Natural killer cell (primary cell): ENCODE data around the gene CEACAM19. TPM values are rescaled to one million over a fixed set of nuclear protein-coding genes. Genes with fewer than 3 reads are reported as not detected.

ENCODE experiments used
- ATAC-seq, 3 donors: fragments of 150-1000 bp in 2 of 3; fragments of 200-7000 bp in 1 of 3; cut with Tn5 transposase; 1 replicate in 1 of 3; 2 replicates in 2 of 3; pipeline ENCODE4 v1.10.0; 2021; ENCODE audit warnings: mild to moderate bottlenecking in 2 of 3, moderate library complexity in 2 of 3
- DNase-seq, 2 donors: peaks; one replicate each; pipeline versions ENCODE4 v3.0.0 to v3.0.0-alpha.2; 2013 to 2021; ENCODE audit warnings: mixed read lengths in 1 of 2
- H3K27ac ChIP-seq: one replicate; pipeline ENCODE4 v1.5.1; 2013; ENCODE audit warnings: mild to moderate bottlenecking, low read length
- H3K27me3 ChIP-seq: one replicate; pipeline ENCODE4 v1.6.1; 2013; ENCODE audit warnings: low read length; ENCODE audit not compliant: control insufficient read depth, insufficient read depth
- H3K36me3 ChIP-seq: one replicate; pipeline ENCODE4 v1.6.1; 2013; ENCODE audit warnings: low read length; ENCODE audit not compliant: control insufficient read depth, insufficient read depth
- H3K4me1 ChIP-seq: one replicate; pipeline ENCODE4 v1.6.1; 2013; ENCODE audit warnings: low read length; ENCODE audit not compliant: control insufficient read depth, insufficient read depth
- H3K4me3 ChIP-seq: one replicate; pipeline ENCODE4 v1.5.1; 2013; ENCODE audit warnings: low read length
- H3K9me3 ChIP-seq: one replicate; pipeline ENCODE4 v1.6.1; 2013; ENCODE audit warnings: low read length; ENCODE audit not compliant: control insufficient read depth, insufficient read depth
- H3K27ac Mint-ChIP-seq, 2 donors: one replicate each; pipeline ENCODE4 v1.8.0; 2022; ENCODE audit warnings: mild to moderate bottlenecking in 2 of 2, mixed read lengths in 2 of 2, moderate library complexity in 1 of 2
- H3K27me3 Mint-ChIP-seq, 2 donors: one replicate each; pipeline ENCODE4 v1.8.0; 2022; ENCODE audit warnings: low read depth in 2 of 2, mixed read lengths in 2 of 2
- H3K36me3 Mint-ChIP-seq: one replicate; pipeline ENCODE4 v1.8.0; 2022; ENCODE audit warnings: mixed read lengths
- H3K4me1 Mint-ChIP-seq, 2 donors: one replicate each; pipeline ENCODE4 v1.8.0; 2022; ENCODE audit warnings: mixed read lengths in 2 of 2
- H3K4me3 Mint-ChIP-seq: one replicate; pipeline ENCODE4 v1.8.0; 2022; ENCODE audit warnings: mild to moderate bottlenecking, moderate library complexity, mixed read lengths
- H3K9me3 Mint-ChIP-seq, 2 donors: one replicate each; pipeline ENCODE4 v1.8.0; 2022; ENCODE audit warnings: mixed read lengths in 2 of 2
- WGBS: methylation state at CpG from one replicate; pipeline ENCODE4 v1.1.7; 2013; ENCODE audit warnings: missing lambda C conversion rate; ENCODE audit not compliant: insufficient coverage; 5-methylcytosine and 5-hydroxymethylcytosine counted together
- intact Hi-C: fragments of 100-400 bp; cut with micrococcal nuclease; formaldehyde crosslinking; loops from one replicate; pipeline ENCODE4 v1.14.2; 2022
- total RNA-seq, 4 donors: library from RNA; stranded (reverse); fragments of 120-200 nt in 1 of 4; gene quantifications; one replicate each; pipeline versions ENCODE4 v1.2.3 to v1.2.4, GENCODE V29; 2013 to 2022
- TF ChIP-seq, protein P1 (sequence below): fragments of 200-600 bp; IDR thresholded peaks from one replicate; pipeline ENCODE4 v1.8.0; 2022; ENCODE audit warnings: antibody characterized with exemption

Gene CEACAM19
- total RNA-seq, 3 donors from 2014 or later (not counting 1 experiment from before 2014, with no cell fraction given), result 2.6 to 4.1 (median 2.7) TPM

DNA sequence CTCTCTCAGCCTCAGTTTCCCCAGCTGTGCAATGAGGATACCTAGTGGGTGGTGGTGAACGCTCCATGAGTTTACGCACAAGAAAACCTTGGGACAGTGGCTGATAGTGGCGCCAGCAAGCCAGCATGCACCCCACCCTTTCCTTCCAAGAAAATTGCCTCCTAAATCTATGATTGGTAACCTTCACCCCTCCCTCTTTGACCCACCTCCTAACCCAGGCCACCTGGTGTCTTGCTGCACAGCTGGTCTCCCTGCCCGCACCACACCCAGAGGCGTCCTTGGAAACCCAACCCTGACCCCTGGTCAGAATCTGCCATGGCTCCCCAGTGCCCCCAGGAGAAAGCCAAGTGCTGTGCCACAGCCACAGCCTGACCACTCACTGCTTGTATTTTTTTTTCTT lies 54.4 kb downstream of the CEACAM19 start:
- H3K4me3 ChIP-seq, result no peak overlapping the region
- no peaks in the 10 kb centered on the region for H3K9me3 Mint-ChIP-seq
- H3K36me3 ChIP-seq, result no peaks in the 10 kb centered on the region
- H3K4me1 ChIP-seq, result peaks cover 48% of the 10 kb centered on the region
- ATAC-seq, result no peak
- H3K36me3 Mint-ChIP-seq, result no peaks in the 10 kb centered on the region
- intact Hi-C loops, result no loop called here
- H3K27ac Mint-ChIP-seq, result no peak overlapping the region
- no peak for DNase-seq
- H3K27me3 Mint-ChIP-seq, result peaks cover 0 to 7% of the 10 kb centered on the region in 2 donors
- peaks cover 9 to 22% of the 10 kb centered on the region in 2 donors for H3K4me1 Mint-ChIP-seq
- TF ChIP-seq, protein P1, sequence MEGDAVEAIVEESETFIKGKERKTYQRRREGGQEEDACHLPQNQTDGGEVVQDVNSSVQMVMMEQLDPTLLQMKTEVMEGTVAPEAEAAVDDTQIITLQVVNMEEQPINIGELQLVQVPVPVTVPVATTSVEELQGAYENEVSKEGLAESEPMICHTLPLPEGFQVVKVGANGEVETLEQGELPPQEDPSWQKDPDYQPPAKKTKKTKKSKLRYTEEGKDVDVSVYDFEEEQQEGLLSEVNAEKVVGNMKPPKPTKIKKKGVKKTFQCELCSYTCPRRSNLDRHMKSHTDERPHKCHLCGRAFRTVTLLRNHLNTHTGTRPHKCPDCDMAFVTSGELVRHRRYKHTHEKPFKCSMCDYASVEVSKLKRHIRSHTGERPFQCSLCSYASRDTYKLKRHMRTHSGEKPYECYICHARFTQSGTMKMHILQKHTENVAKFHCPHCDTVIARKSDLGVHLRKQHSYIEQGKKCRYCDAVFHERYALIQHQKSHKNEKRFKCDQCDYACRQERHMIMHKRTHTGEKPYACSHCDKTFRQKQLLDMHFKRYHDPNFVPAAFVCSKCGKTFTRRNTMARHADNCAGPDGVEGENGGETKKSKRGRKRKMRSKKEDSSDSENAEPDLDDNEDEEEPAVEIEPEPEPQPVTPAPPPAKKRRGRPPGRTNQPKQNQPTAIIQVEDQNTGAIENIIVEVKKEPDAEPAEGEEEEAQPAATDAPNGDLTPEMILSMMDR, result no peak
- WGBS, result 95% methylated on average over 5 of the region's 5 CpGs
- H3K9me3 ChIP-seq, result no peaks in the 10 kb centered on the region
- no peak overlapping the region for H3K4me3 Mint-ChIP-seq
- peaks cover 2% of the 10 kb centered on the region for H3K27me3 ChIP-seq
- no peak overlapping the region for H3K27ac ChIP-seq

DNA sequence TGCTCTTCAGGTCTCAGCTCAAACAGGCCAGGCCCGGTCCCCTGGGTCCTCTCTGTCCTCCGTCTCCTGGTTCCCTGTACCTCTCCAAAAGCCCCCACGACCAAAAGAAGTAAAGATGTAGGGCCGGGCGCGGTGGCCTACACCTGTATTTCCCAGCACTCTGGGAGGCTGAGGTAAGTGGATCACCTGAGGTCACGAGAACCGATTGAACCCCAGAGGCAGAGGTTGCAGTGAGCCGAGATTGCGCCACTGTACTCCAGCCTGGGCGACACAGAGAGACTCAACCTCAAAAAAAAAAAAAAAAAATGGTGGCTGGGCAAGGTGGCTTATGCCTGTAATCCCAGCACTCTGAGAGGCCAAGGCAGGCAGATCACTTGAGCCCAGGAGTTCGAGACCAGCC lies 55.2 kb downstream of the CEACAM19 start:
- Mint-ChIP-seq H3K36me3 (no peaks in the 10 kb centered on the region), H3K9me3 (no peaks in the 10 kb centered on the region), H3K27me3 (peaks cover 0 to 7% of the 10 kb centered on the region in 2 donors), H3K4me3 (no peak overlapping the region), H3K27ac (no peak overlapping the region), H3K4me1 (peaks cover 9 to 22% of the 10 kb centered on the region in 2 donors)
- H3K27ac ChIP-seq, result no peak overlapping the region
- 93% methylated on average over 12 of the region's 12 CpGs for WGBS
- DNase-seq (no peak), ATAC-seq (no peak)
- H3K9me3 ChIP-seq, result no peaks in the 10 kb centered on the region
- TF ChIP-seq, protein P1, result no peak
- H3K27me3 ChIP-seq, result peaks cover 2% of the 10 kb centered on the region
- no peak overlapping the region for H3K4me3 ChIP-seq
- H3K4me1 ChIP-seq, result peaks cover 48% of the 10 kb centered on the region
- no peaks in the 10 kb centered on the region for H3K36me3 ChIP-seq
- intact Hi-C loops, result no loop called here

DNA sequence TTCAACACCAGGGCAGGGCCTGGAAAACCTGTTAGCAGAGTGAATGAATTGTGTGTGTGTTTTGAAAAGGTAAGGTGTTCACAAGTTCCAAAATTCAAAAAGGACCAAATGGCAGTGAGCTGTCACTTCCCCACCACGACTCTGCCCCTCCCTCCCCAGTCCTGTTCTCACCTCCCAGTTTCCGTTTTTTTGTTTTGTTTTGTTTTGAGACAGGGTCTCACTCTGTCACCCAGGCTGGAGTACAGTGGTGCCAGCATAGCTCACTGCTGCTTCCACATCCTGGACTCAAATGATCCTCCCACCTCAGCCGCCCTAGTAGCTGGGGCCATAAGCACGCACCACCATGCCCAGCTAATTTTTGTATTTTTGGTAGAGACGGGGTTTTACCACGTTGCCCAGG lies 56.9 kb downstream of the CEACAM19 start:
- H3K4me3 ChIP-seq, result no peak overlapping the region
- H3K4me1 ChIP-seq, result peaks cover 37% of the 10 kb centered on the region
- no peak overlapping the region for H3K27ac ChIP-seq
- H3K9me3 ChIP-seq, result no peaks in the 10 kb centered on the region
- no peaks in the 10 kb centered on the region for H3K36me3 Mint-ChIP-seq
- ATAC-seq (no peak), DNase-seq (no peak)
- peak overlapping the region in 1 of 2 donors; percentile 42 for H3K27ac Mint-ChIP-seq
- TF ChIP-seq, protein P1, result no peak
- H3K36me3 ChIP-seq, result no peaks in the 10 kb centered on the region
- intact Hi-C loops, result no loop called here
- 70% methylated on average over 5 of the region's 6 CpGs for WGBS
- no peaks in the 10 kb centered on the region for H3K9me3 Mint-ChIP-seq
- peaks cover 0 to 3% of the 10 kb centered on the region in 2 donors for H3K27me3 Mint-ChIP-seq
- peaks cover 9 to 22% of the 10 kb centered on the region in 2 donors for H3K4me1 Mint-ChIP-seq
- H3K27me3 ChIP-seq, result peaks cover 2% of the 10 kb centered on the region
- H3K4me3 Mint-ChIP-seq, result no peak overlapping the region

DNA sequence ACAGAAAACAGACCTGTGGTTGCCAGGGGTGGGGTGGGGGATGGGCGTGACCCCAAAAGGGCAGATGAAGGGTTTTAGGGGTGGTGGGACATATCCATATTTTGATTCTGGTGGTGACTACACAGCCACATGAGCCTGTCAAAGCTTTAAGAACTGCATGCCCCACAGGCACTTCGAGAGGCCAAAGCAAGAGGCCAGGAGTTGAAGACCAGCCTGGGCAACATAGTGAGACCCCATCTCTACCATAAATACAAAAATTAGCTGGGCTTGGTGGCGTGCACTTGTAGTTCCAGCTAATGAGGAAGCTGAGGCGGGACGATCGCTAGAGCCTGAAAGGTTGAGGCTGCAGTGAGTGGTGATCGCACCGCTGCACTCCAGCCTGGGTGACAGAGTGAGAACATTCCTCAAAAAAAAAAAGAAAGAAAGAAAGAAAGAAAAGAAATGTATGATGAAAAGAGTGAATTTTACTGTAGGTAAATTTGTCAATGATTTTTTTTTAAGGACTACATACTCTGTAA lies 58.3 kb downstream of the CEACAM19 start:
- Histone ChIP-seq H3K9me3 (peaks cover 3% of the 10 kb centered on the region), H3K27me3 (peaks cover 2% of the 10 kb centered on the region), H3K4me3 (no peak overlapping the region), H3K36me3 (no peaks in the 10 kb centered on the region), H3K27ac (no peak overlapping the region), H3K4me1 (peaks cover 23% of the 10 kb centered on the region)
- H3K27ac Mint-ChIP-seq, result no peak overlapping the region
- no peaks in the 10 kb centered on the region for H3K36me3 Mint-ChIP-seq
- no peak for DNase-seq
- TF ChIP-seq, protein P1, result no peak
- H3K4me3 Mint-ChIP-seq, result no peak overlapping the region
- peaks cover 2 to 11% of the 10 kb centered on the region in 2 donors for H3K4me1 Mint-ChIP-seq
- H3K27me3 Mint-ChIP-seq, result peaks cover 0 to 3% of the 10 kb centered on the region in 2 donors
- ATAC-seq, result no peak
- intact Hi-C loops, result no loop called here
- H3K9me3 Mint-ChIP-seq, result no peaks in the 10 kb centered on the region
- 77% methylated on average over 8 of the region's 8 CpGs for WGBS
